ENCODE measurements around the gene RRP12.
A peak's percentile ranks its signal among the peaks of the same experiment; 100 is the strongest.
"Not testable (repeated sequence)": the region's sequence is repeated elsewhere in the genome, so short reads cannot be mapped to it uniquely, and the experiment has no call there.

Gene RRP12, protein sequence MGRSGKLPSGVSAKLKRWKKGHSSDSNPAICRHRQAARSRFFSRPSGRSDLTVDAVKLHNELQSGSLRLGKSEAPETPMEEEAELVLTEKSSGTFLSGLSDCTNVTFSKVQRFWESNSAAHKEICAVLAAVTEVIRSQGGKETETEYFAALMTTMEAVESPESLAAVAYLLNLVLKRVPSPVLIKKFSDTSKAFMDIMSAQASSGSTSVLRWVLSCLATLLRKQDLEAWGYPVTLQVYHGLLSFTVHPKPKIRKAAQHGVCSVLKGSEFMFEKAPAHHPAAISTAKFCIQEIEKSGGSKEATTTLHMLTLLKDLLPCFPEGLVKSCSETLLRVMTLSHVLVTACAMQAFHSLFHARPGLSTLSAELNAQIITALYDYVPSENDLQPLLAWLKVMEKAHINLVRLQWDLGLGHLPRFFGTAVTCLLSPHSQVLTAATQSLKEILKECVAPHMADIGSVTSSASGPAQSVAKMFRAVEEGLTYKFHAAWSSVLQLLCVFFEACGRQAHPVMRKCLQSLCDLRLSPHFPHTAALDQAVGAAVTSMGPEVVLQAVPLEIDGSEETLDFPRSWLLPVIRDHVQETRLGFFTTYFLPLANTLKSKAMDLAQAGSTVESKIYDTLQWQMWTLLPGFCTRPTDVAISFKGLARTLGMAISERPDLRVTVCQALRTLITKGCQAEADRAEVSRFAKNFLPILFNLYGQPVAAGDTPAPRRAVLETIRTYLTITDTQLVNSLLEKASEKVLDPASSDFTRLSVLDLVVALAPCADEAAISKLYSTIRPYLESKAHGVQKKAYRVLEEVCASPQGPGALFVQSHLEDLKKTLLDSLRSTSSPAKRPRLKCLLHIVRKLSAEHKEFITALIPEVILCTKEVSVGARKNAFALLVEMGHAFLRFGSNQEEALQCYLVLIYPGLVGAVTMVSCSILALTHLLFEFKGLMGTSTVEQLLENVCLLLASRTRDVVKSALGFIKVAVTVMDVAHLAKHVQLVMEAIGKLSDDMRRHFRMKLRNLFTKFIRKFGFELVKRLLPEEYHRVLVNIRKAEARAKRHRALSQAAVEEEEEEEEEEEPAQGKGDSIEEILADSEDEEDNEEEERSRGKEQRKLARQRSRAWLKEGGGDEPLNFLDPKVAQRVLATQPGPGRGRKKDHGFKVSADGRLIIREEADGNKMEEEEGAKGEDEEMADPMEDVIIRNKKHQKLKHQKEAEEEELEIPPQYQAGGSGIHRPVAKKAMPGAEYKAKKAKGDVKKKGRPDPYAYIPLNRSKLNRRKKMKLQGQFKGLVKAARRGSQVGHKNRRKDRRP (N-terminal part only)

GRCh38 chr10:97400665-97401454, at the start of gene RRP12:
Gene RRP12 (minus strand): TSS chr10:97401340. CDS start chr10:97401231, 109 bp downstream.
- in situ Hi-C loops (cut with HindIII; ENCODE audit: low pct_ligation_motif_present, low pct_unique_long_range_greater_than_20kb, low sequenced_read_pairs), result no loop called here
- peak; percentile 100 for DNase-seq

GRCh38 chr10:97450828-97451227, 49.7 kb upstream of the RRP12 start:
- DNase-seq, result no peak
- in situ Hi-C loops (cut with HindIII; ENCODE audit: low pct_ligation_motif_present, low pct_unique_long_range_greater_than_20kb, low sequenced_read_pairs), result no loop called here

DNA sequence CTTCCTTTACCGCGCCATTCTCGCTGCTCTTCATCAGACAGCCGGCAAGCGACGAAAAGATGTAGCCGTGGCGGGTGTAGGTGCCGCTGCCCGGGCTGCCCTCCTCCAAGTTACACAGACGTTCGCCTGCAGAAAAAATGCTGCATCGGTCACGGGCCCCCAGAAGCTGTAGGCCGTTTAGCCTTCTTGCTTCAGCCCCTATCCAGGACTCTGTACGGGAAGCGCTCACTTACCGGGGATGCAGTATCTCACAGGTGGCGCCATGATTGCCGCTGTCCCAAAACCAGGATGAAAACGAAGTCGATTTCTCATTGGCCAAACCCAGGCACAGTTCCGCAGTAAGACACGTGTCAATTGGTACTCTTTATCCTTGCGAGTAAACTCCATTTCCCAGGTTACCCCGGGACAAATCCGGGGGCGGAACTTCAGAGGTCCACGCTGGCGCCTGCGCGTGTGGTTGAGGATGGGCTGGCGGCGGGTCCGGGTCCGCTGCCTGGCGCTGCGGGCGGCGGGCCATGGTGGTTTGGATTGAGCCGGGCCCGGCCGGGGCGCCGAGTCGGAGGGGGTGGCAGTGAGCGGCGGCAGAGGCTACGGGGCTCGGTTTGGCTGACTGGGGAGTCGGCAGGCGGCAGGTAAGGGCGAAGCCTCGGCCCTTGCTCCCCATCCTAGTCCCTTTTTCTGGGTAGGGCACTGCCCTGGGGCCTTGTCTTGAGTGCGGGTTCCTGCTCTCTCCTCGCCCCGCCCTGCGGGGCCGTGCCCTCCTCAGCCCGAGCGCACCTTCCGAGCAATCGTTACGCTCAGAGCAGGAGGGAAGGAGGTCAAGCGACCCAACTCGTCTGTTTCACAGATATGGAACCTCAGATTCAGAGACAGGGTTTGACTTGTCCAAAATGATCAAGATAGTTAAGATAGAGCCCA, 44.8 kb upstream of the RRP12 start, which contains the start of the genes EXOSC1 and ZDHHC16:
Gene EXOSC1, minus strand, starts transcription at position 285 of the 918 bp plus-strand sequence. Its CDS starts 21 bp downstream, at position 264.
Gene ZDHHC16, plus strand, starts transcription at position 454 of the 918 bp plus-strand sequence. CDS start 5,501 bp downstream, outside the sequence.
- in situ Hi-C loops (cut with HindIII; ENCODE audit: low pct_ligation_motif_present, low pct_unique_long_range_greater_than_20kb, low sequenced_read_pairs), result no loop called here
- peak; percentile 98 for DNase-seq

- DNase-seq, result no peak
- in situ Hi-C loops (cut with HindIII; ENCODE audit: low pct_ligation_motif_present, low pct_unique_long_range_greater_than_20kb, low sequenced_read_pairs), result no loop called here
These were observed 44.2 kb upstream of the RRP12 start for GRCh38 chr10:97445357-97445721.

GRCh38 chr10:97444212-97444611, 43.1 kb upstream of the RRP12 start:
- in situ Hi-C loops (cut with HindIII; ENCODE audit: low pct_ligation_motif_present, low pct_unique_long_range_greater_than_20kb, low sequenced_read_pairs), result no loop called here
- no peak for DNase-seq

GRCh38 chr10:97442277-97442676, 41.1 kb upstream of the RRP12 start:
- in situ Hi-C loops (cut with HindIII; ENCODE audit: low pct_ligation_motif_present, low pct_unique_long_range_greater_than_20kb, low sequenced_read_pairs), result no loop called here
- DNase-seq, result peak; percentile 68

DNA sequence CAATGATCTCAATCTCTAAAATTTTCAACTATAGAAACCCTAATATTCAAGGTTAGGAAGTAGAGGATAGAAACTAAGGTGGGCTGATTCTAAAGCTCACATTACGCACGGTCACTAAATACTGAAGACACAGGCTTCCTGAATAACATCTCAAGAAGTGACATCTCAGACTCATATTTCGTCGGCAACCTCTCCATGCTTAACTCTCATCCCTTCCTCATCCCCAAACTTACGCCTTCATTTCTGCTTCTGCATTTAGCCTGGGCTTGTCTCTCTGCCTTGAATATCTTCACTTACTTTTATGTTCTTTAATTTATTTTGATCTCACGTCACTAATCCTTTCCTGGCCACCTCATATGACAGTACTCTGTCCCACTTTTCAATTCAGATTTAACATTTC, 34.1 kb upstream of the RRP12 start:
- in situ Hi-C loops (cut with HindIII; ENCODE audit: low pct_ligation_motif_present, low pct_unique_long_range_greater_than_20kb, low sequenced_read_pairs), result no loop called here
- no peak for DNase-seq

GRCh38 chr10:97434557-97434956, 33.4 kb upstream of the RRP12 start:
- in situ Hi-C loops (cut with HindIII; ENCODE audit: low pct_ligation_motif_present, low pct_unique_long_range_greater_than_20kb, low sequenced_read_pairs), result no loop called here
- no peak for DNase-seq

GRCh38 chr10:97434055-97434454, 32.9 kb upstream of the RRP12 start:
- no peak for DNase-seq
- in situ Hi-C loops (cut with HindIII; ENCODE audit: low pct_ligation_motif_present, low pct_unique_long_range_greater_than_20kb, low sequenced_read_pairs), result no loop called here

- DNase-seq, result no peak
- in situ Hi-C loops (cut with HindIII; ENCODE audit: low pct_ligation_motif_present, low pct_unique_long_range_greater_than_20kb, low sequenced_read_pairs), result no loop called here
These were observed 27.4 kb upstream of the RRP12 start for GRCh38 chr10:97428572-97428981.

GRCh38 chr10:97427571-97428179, 26.5 kb upstream of the RRP12 start:
- peak; percentile 77 for DNase-seq

GRCh38 chr10:97426776-97427570, 25.8 kb upstream of the RRP12 start:
- in situ Hi-C loops (cut with HindIII; ENCODE audit: low pct_ligation_motif_present, low pct_unique_long_range_greater_than_20kb, low sequenced_read_pairs), result no loop called here
- DNase-seq, result peak; percentile 29

More at GRCh38 chr10:97427571-97428179, 26.5 kb upstream of the RRP12 start:
- in situ Hi-C loops (cut with HindIII; ENCODE audit: low pct_ligation_motif_present, low pct_unique_long_range_greater_than_20kb, low sequenced_read_pairs), result no loop called here

GRCh38 chr10:97425964-97426775, 25.0 kb upstream of the RRP12 start, which contains the start of gene PGAM1:
Gene PGAM1 (plus strand): TSS chr10:97426191. CDS start chr10:97426308, 117 bp downstream.
- peak; percentile 95 for DNase-seq
- in situ Hi-C loops (cut with HindIII; ENCODE audit: low pct_ligation_motif_present, low pct_unique_long_range_greater_than_20kb, low sequenced_read_pairs), result no loop called here

DNA sequence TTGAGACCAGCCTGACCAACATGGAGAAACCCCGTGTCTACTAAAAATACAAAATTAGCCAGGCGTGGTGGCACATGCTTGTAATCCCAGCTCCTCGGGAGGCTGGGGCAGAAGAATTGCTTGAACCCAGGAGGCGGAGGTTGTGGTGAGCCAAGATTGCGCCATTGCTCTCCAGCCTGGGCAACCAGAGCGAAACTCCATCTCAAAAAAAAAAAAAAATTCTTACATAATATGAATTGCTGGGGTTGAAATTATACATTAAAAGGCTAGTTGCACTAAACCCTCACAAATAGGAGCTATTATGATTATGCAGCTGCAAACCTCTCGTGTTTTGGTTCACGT, 22.6 kb upstream of the RRP12 start:
- DNase-seq; in situ Hi-C loops (cut with HindIII; ENCODE audit: low pct_ligation_motif_present, low pct_unique_long_range_greater_than_20kb, low sequenced_read_pairs): not testable (repeated sequence)

GRCh38 chr10:97416565-97416964, 15.4 kb upstream of the RRP12 start:
- in situ Hi-C loops (cut with HindIII; ENCODE audit: low pct_ligation_motif_present, low pct_unique_long_range_greater_than_20kb, low sequenced_read_pairs), result no loop called here
- DNase-seq, result no peak

Measured in ACHN (cell line).